GM13977 (cell line): ENCODE data around the gene SH3BP4.

Experiments used
- DNase-seq: peaks from one replicate; pipeline ENCODE4 v3.0.0; 2012; ENCODE audit warnings: low spot score
- CTCF ChIP-seq: IDR thresholded peaks from 2 replicates; pipeline ENCODE4 v1.5.1; 2012; ENCODE audit warnings: mild to moderate bottlenecking, control low read depth; ENCODE audit not compliant: insufficient read depth; ENCODE audit errors: extremely low read depth, missing control alignments
- in situ Hi-C: fragments of 300-500 bp; cut with MboI; formaldehyde crosslinking; loops from one replicate; pipeline ENCODE4 v1.12.0; 2022; ENCODE audit warnings: low sequenced_read_pairs, low pct_unique_long_range_greater_than_20kb, mixed read lengths, inconsistent platforms; ENCODE audit not compliant: unreplicated experiment

The SH3BP4 gene

GRCh38 chr2:235005603-235006259 lies 53.9 kb downstream of the SH3BP4 start:
- DNase-seq: no peak

GRCh38 chr2:235006461-235006860 lies 54.6 kb downstream of the SH3BP4 start:
- no peak for TF ChIP-seq CTCF
- in situ Hi-C loops: no loop called here
- no peak for DNase-seq

More at GRCh38 chr2:235005603-235006259, 53.9 kb downstream of the SH3BP4 start:
- in situ Hi-C loops: no loop called here
- no peak for TF ChIP-seq CTCF

GRCh38 chr2:235006986-235007385 lies 55.2 kb downstream of the SH3BP4 start:
- DNase-seq: no peak
- in situ Hi-C loops: no loop called here
- no peak for TF ChIP-seq CTCF

- TF ChIP-seq CTCF: no peak
- in situ Hi-C loops: no loop called here
Measured at GRCh38 chr2:235007664-235008457, 56.0 kb downstream of the SH3BP4 start.

GRCh38 chr2:235008584-235009044 lies 56.8 kb downstream of the SH3BP4 start:
- TF ChIP-seq CTCF: no peak
- in situ Hi-C loops: no loop called here
- DNase-seq: no peak

More at GRCh38 chr2:235007664-235008457, 56.0 kb downstream of the SH3BP4 start:
- no peak for DNase-seq

- no peak for TF ChIP-seq CTCF
- DNase-seq: no peak
- in situ Hi-C loops: no loop called here
Measured at GRCh38 chr2:235009081-235009480, 57.3 kb downstream of the SH3BP4 start.
